CD4-positive, alpha-beta memory T cell (primary cell): ENCODE measurements around the gene HS6ST3. TPM values are rescaled to one million over a fixed set of nuclear protein-coding genes. Genes with fewer than 3 reads are reported as not detected.

Source experiments
- CTCF ChIA-PET: fragments of 350-600 bp; sonication (Branson Sonifier 250); formaldehyde crosslinking; loops from one replicate; lab custom pipeline; 2021; ENCODE audit warnings: inconsistent platforms; ENCODE audit not compliant: partially characterized antibody; lab: Charles Lee
- POLR2A ChIA-PET: fragments of 350-600 bp; sonication (Branson Sonifier 250); formaldehyde crosslinking; loops from one replicate; lab custom pipeline; 2021; ENCODE audit not compliant: partially characterized antibody; lab: Charles Lee
- DNase-seq, 5 donors: peaks; one replicate each; pipeline versions ENCODE4 v3.0.0 to v3.0.0-alpha.2; 2020 to 2022; ENCODE audit warnings: mixed read lengths in 1 of 5
- H3K27ac ChIP-seq: one replicate; pipeline ENCODE4 v1.7.0; 2013; ENCODE audit warnings: low read depth, low read length
- H3K27me3 ChIP-seq: 2 replicates; pipeline ENCODE4 v1.7.0; 2013; ENCODE audit warnings: mild to moderate bottlenecking, low read length, moderate library complexity; ENCODE audit not compliant: insufficient read depth
- H3K36me3 ChIP-seq: 2 replicates; pipeline ENCODE4 v1.7.0; 2013; ENCODE audit warnings: mild to moderate bottlenecking, low read length, moderate library complexity; ENCODE audit not compliant: insufficient read depth
- H3K4me1 ChIP-seq: 2 replicates; pipeline ENCODE4 v1.7.0; 2013; ENCODE audit warnings: mild to moderate bottlenecking, low read length, moderate library complexity; ENCODE audit not compliant: insufficient read depth
- H3K4me3 ChIP-seq, 2 donors: one replicate each; pipeline ENCODE4 v1.7.0; 2013; ENCODE audit warnings: low read length in 2 of 2, mild to moderate bottlenecking in 1 of 2
- H3K9me3 ChIP-seq, 2 donors: one replicate each; pipeline ENCODE4 v1.7.0; 2013; ENCODE audit warnings: low read length in 2 of 2, control low read depth in 1 of 2; ENCODE audit not compliant: control insufficient read depth in 1 of 2
- H3K27ac Mint-ChIP-seq, 7 donors: one replicate each; pipeline ENCODE4 v1.8.0; 2020 to 2021; ENCODE audit warnings: mixed read lengths in 7 of 7, mild to moderate bottlenecking in 6 of 7, inconsistent platforms in 3 of 7, moderate library complexity in 3 of 7
- H3K27me3 Mint-ChIP-seq, 2 donors: one replicate each; pipeline ENCODE4 v1.8.0; 2020 to 2021; ENCODE audit warnings: mixed read lengths in 2 of 2
- H3K36me3 Mint-ChIP-seq, 2 donors: one replicate each; pipeline ENCODE4 v1.8.0; 2020 to 2021; ENCODE audit warnings: mixed read lengths in 2 of 2, inconsistent platforms in 1 of 2, mild to moderate bottlenecking in 1 of 2
- H3K4me1 Mint-ChIP-seq, 4 donors: one replicate each; pipeline ENCODE4 v1.8.0; 2020 to 2021; ENCODE audit warnings: mixed read lengths in 4 of 4, mild to moderate bottlenecking in 1 of 4
- H3K4me3 Mint-ChIP-seq, 8 donors: one replicate each; pipeline ENCODE4 v1.8.0; 2020 to 2021; ENCODE audit warnings: mixed read lengths in 8 of 8, mild to moderate bottlenecking in 7 of 8, moderate library complexity in 6 of 8, inconsistent platforms in 3 of 8
- H3K9me3 Mint-ChIP-seq, 8 donors: one replicate each; pipeline ENCODE4 v1.8.0; 2020 to 2021; ENCODE audit warnings: mixed read lengths in 8 of 8, mild to moderate bottlenecking in 5 of 8, inconsistent platforms in 3 of 8, moderate library complexity in 1 of 8
- intact Hi-C: fragments of 100-400 bp; cut with micrococcal nuclease; formaldehyde crosslinking; loops from one replicate; pipeline ENCODE4 v1.15.1; 2023
- polyA plus RNA-seq, 2 donors: library from polyadenylated mRNA; unstranded; fragments of 300-500 nt; fragmentation: Illumina TruSeq; gene quantifications; one replicate each; pipeline ENCODE4 v1.2.3, GENCODE V29; 2021
- total RNA-seq, 2 experiments: library from RNA; stranded (reverse); gene quantifications; one replicate each; pipeline ENCODE4 v1.2.3, GENCODE V29; 2021

The HS6ST3 gene
- total and polyA plus RNA-seq, 4 experiments from 2014 or later = not detected

GRCh38 chr13:96844195-96844594, 754.3 kb downstream of the HS6ST3 start:
- no peaks in the 10 kb centered on the region for H3K36me3 ChIP-seq
- POLR2A ChIA-PET = no interaction called here
- no peaks in the 10 kb centered on the region for H3K4me1 ChIP-seq
- Mint-ChIP-seq H3K27ac (no peak overlapping the region), H3K36me3 (no peaks in the 10 kb centered on the region), H3K4me1 (no peaks in the 10 kb centered on the region), H3K9me3 (peaks cover 0 to 3% (median 0%) of the 10 kb centered on the region in 8 donors), H3K27me3 (no peaks in the 10 kb centered on the region), H3K4me3 (no peak overlapping the region)
- CTCF ChIA-PET = no interaction called here
- no peak overlapping the region for H3K27ac ChIP-seq
- no peaks in the 10 kb centered on the region for H3K9me3 ChIP-seq
- intact Hi-C loops = no loop called here
- H3K27me3 ChIP-seq = no peaks in the 10 kb centered on the region
- no peak overlapping the region for H3K4me3 ChIP-seq
- DNase-seq = no peak

- no peak overlapping the region for H3K4me3 ChIP-seq
- H3K27me3 ChIP-seq = no peaks in the 10 kb centered on the region
- no peak overlapping the region for H3K27ac ChIP-seq
- CTCF ChIA-PET = no interaction called here
- Mint-ChIP-seq H3K9me3 (peaks cover 0 to 3% (median 0%) of the 10 kb centered on the region in 8 donors), H3K36me3 (no peaks in the 10 kb centered on the region), H3K4me3 (no peak overlapping the region), H3K27ac (no peak overlapping the region), H3K27me3 (no peaks in the 10 kb centered on the region), H3K4me1 (no peaks in the 10 kb centered on the region)
- H3K9me3 ChIP-seq = no peaks in the 10 kb centered on the region
- POLR2A ChIA-PET = no interaction called here
- no peaks in the 10 kb centered on the region for H3K4me1 ChIP-seq
- intact Hi-C loops = no loop called here
- no peak for DNase-seq
- H3K36me3 ChIP-seq = no peaks in the 10 kb centered on the region
These were observed 754.7 kb downstream of the HS6ST3 start for GRCh38 chr13:96844616-96845015.

GRCh38 chr13:96848286-96848685, 758.4 kb downstream of the HS6ST3 start:
- H3K27me3 ChIP-seq = no peaks in the 10 kb centered on the region
- no peaks in the 10 kb centered on the region for H3K4me1 Mint-ChIP-seq

GRCh38 chr13:96849091-96849490, 759.2 kb downstream of the HS6ST3 start:
- Mint-ChIP-seq H3K4me3 (no peak overlapping the region), H3K9me3 (peaks cover 0 to 16% (median 4%) of the 10 kb centered on the region in 8 donors), H3K4me1 (no peaks in the 10 kb centered on the region), H3K36me3 (no peaks in the 10 kb centered on the region), H3K27ac (no peak overlapping the region), H3K27me3 (no peaks in the 10 kb centered on the region)
- ChIA-PET POLR2A (no interaction called here), CTCF (no interaction called here)
- DNase-seq = no peak
- intact Hi-C loops = no loop called here
- Histone ChIP-seq H3K27me3 (no peaks in the 10 kb centered on the region), H3K4me1 (no peaks in the 10 kb centered on the region), H3K4me3 (no peak overlapping the region), H3K9me3 (no peaks in the 10 kb centered on the region), H3K36me3 (no peaks in the 10 kb centered on the region), H3K27ac (no peak overlapping the region)

More at GRCh38 chr13:96848286-96848685, 758.4 kb downstream of the HS6ST3 start:
- H3K4me3 ChIP-seq = no peak overlapping the region
- ChIA-PET POLR2A (no interaction called here), CTCF (no interaction called here)
- Mint-ChIP-seq H3K4me3 (no peak overlapping the region), H3K9me3 (peaks cover 0 to 10% (median 2%) of the 10 kb centered on the region in 8 donors), H3K36me3 (no peaks in the 10 kb centered on the region), H3K27me3 (no peaks in the 10 kb centered on the region), H3K27ac (no peak overlapping the region)
- no peaks in the 10 kb centered on the region for H3K36me3 ChIP-seq
- DNase-seq = no peak
- no peaks in the 10 kb centered on the region for H3K4me1 ChIP-seq
- no peaks in the 10 kb centered on the region for H3K9me3 ChIP-seq
- H3K27ac ChIP-seq = no peak overlapping the region
- intact Hi-C loops = no loop called here

- no peaks in the 10 kb centered on the region for H3K4me1 ChIP-seq
- DNase-seq = no peak
- Mint-ChIP-seq H3K9me3 (peaks cover 0 to 16% (median 4%) of the 10 kb centered on the region in 8 donors), H3K27ac (no peak overlapping the region), H3K4me3 (no peak overlapping the region), H3K36me3 (no peaks in the 10 kb centered on the region), H3K27me3 (no peaks in the 10 kb centered on the region), H3K4me1 (no peaks in the 10 kb centered on the region)
- ChIA-PET POLR2A (no interaction called here), CTCF (no interaction called here)
- intact Hi-C loops = no loop called here
- no peaks in the 10 kb centered on the region for H3K36me3 ChIP-seq
- no peaks in the 10 kb centered on the region for H3K27me3 ChIP-seq
- H3K9me3 ChIP-seq = no peaks in the 10 kb centered on the region
- H3K27ac ChIP-seq = no peak overlapping the region
- no peak overlapping the region for H3K4me3 ChIP-seq
These were observed 760.7 kb downstream of the HS6ST3 start for GRCh38 chr13:96850538-96851145.

- H3K36me3 ChIP-seq = no peaks in the 10 kb centered on the region
- no peak overlapping the region for H3K27ac ChIP-seq
- H3K4me3 ChIP-seq = no peak overlapping the region
- no peaks in the 10 kb centered on the region for H3K27me3 ChIP-seq
- no peak overlapping the region for H3K27ac Mint-ChIP-seq
- DNase-seq = no peak
- H3K4me1 ChIP-seq = no peaks in the 10 kb centered on the region
- CTCF ChIA-PET = no interaction called here
- no peaks in the 10 kb centered on the region for H3K36me3 Mint-ChIP-seq
- H3K4me1 Mint-ChIP-seq = no peaks in the 10 kb centered on the region
- POLR2A ChIA-PET = no interaction called here
- peaks cover 0 to 16% (median 4%) of the 10 kb centered on the region in 8 donors for H3K9me3 Mint-ChIP-seq
- intact Hi-C loops = no loop called here
- no peaks in the 10 kb centered on the region for H3K27me3 Mint-ChIP-seq
- H3K4me3 Mint-ChIP-seq = no peak overlapping the region
- H3K9me3 ChIP-seq = no peaks in the 10 kb centered on the region
These were observed 762.0 kb downstream of the HS6ST3 start for GRCh38 chr13:96851856-96852445.

GRCh38 chr13:96858133-96858826, 768.4 kb downstream of the HS6ST3 start:
- H3K4me1 ChIP-seq = no peaks in the 10 kb centered on the region
- intact Hi-C loops = no loop called here
- H3K27ac Mint-ChIP-seq = no peak overlapping the region
- DNase-seq = no peak
- H3K36me3 Mint-ChIP-seq = no peaks in the 10 kb centered on the region
- H3K4me3 Mint-ChIP-seq = no peak overlapping the region
- no peaks in the 10 kb centered on the region for H3K9me3 ChIP-seq
- no peak overlapping the region for H3K4me3 ChIP-seq
- no peaks in the 10 kb centered on the region for H3K27me3 Mint-ChIP-seq
- POLR2A ChIA-PET = no interaction called here
- CTCF ChIA-PET = no interaction called here
- peaks cover 0 to 7% (median 3%) of the 10 kb centered on the region in 8 donors for H3K9me3 Mint-ChIP-seq
- H3K27ac ChIP-seq = no peak overlapping the region
- H3K4me1 Mint-ChIP-seq = no peaks in the 10 kb centered on the region
- H3K36me3 ChIP-seq = no peaks in the 10 kb centered on the region
- H3K27me3 ChIP-seq = no peaks in the 10 kb centered on the region
